H9 (cell line): ENCODE results near the gene ZCCHC3. TPM values are rescaled to one million over a fixed set of nuclear protein-coding genes. Genes with fewer than 3 reads are reported as not detected.

Experiments used
- DNase-seq: peaks from one replicate; pipeline ENCODE4 v3.0.0-alpha.2; 2017
- H2AFZ ChIP-seq: one replicate; pipeline ENCODE4 v1.6.1; 2013; ENCODE audit warnings: mild to moderate bottlenecking, low read length, control low read depth, moderate library complexity
- H2AK5ac ChIP-seq: 2 replicates; pipeline ENCODE4 v1.6.1; 2013; ENCODE audit warnings: low read length, control low read depth, mixed read lengths; ENCODE audit not compliant: insufficient read length
- H2BK120ac ChIP-seq: one replicate; pipeline ENCODE4 v1.6.1; 2013; ENCODE audit warnings: low read depth, mild to moderate bottlenecking, low read length, control low read depth, inconsistent platforms; ENCODE audit not compliant: poor library complexity, severe bottlenecking
- H2BK12ac ChIP-seq: 2 replicates; pipeline ENCODE4 v1.6.1; 2013; ENCODE audit warnings: low read length, control low read depth, mixed read lengths, low read depth; ENCODE audit not compliant: insufficient read length
- H2BK15ac ChIP-seq: 2 replicates; pipeline ENCODE4 v1.6.1; 2013; ENCODE audit warnings: low read depth, low read length, control low read depth
- H2BK20ac ChIP-seq: one replicate; pipeline ENCODE4 v1.6.1; 2013; ENCODE audit warnings: low read depth, mild to moderate bottlenecking, low read length, control low read depth, inconsistent platforms; ENCODE audit not compliant: poor library complexity, severe bottlenecking
- H2BK5ac ChIP-seq: 2 replicates; pipeline ENCODE4 v1.6.1; 2013; ENCODE audit warnings: low read length, control low read depth, mixed read lengths; ENCODE audit not compliant: insufficient read length
- H3K14ac ChIP-seq: 2 replicates; pipeline ENCODE4 v1.6.1; 2013; ENCODE audit warnings: low read length, control low read depth; ENCODE audit not compliant: insufficient read depth
- H3K18ac ChIP-seq: 2 replicates; pipeline ENCODE4 v1.6.1; 2013; ENCODE audit warnings: low read depth, mild to moderate bottlenecking, mixed read lengths, low read length, control low read depth; ENCODE audit not compliant: insufficient read length
- H3K23ac ChIP-seq: 2 replicates; pipeline ENCODE4 v1.6.1; 2013; ENCODE audit warnings: low read length, control low read depth, mixed read lengths, low read depth; ENCODE audit not compliant: insufficient read length
- H3K23me2 ChIP-seq: 2 replicates; pipeline ENCODE4 v1.6.1; 2013; ENCODE audit warnings: low read depth, mild to moderate bottlenecking, mixed read lengths, low read length, control low read depth; ENCODE audit not compliant: insufficient read length, poor library complexity, severe bottlenecking
- H3K27ac ChIP-seq: 2 replicates; pipeline ENCODE4 v1.5.1; 2013; ENCODE audit warnings: low read length, control low read depth, mixed read lengths, low read depth; ENCODE audit not compliant: insufficient read length
- H3K27me3 ChIP-seq: 2 replicates; pipeline ENCODE4 v1.6.1; 2013; ENCODE audit warnings: low read length, control low read depth, inconsistent platforms; ENCODE audit not compliant: insufficient read depth
- H3K4ac ChIP-seq: 2 replicates; pipeline ENCODE4 v1.6.1; 2013; ENCODE audit warnings: low read depth, mild to moderate bottlenecking, control low read depth, inconsistent platforms, low read length, moderate library complexity
- H3K4me1 ChIP-seq: 2 replicates; pipeline ENCODE4 v1.6.1; 2013; ENCODE audit warnings: low read length, control low read depth, inconsistent platforms; ENCODE audit not compliant: insufficient read depth
- H3K4me2 ChIP-seq: 2 replicates; pipeline ENCODE4 v1.6.1; 2013; ENCODE audit warnings: low read length, control low read depth, mixed read lengths; ENCODE audit not compliant: insufficient read length, insufficient read depth
- H3K56ac ChIP-seq: 2 replicates; pipeline ENCODE4 v1.6.1; 2013; ENCODE audit warnings: low read depth, mild to moderate bottlenecking, mixed read lengths, low read length, control low read depth; ENCODE audit not compliant: insufficient read length
- H3K79me1 ChIP-seq: 2 replicates; pipeline ENCODE4 v1.6.1; 2013; ENCODE audit warnings: low read depth, mild to moderate bottlenecking, moderate library complexity, low read length, control low read depth, inconsistent platforms; ENCODE audit not compliant: insufficient read depth, poor library complexity, severe bottlenecking
- H3K79me2 ChIP-seq: 2 replicates; pipeline ENCODE4 v1.6.1; 2013; ENCODE audit warnings: low read length, control low read depth, inconsistent platforms; ENCODE audit not compliant: insufficient read depth
- H3K9ac ChIP-seq: 2 replicates; pipeline ENCODE4 v1.6.1; 2013; ENCODE audit warnings: low read length, control low read depth, mixed read lengths; ENCODE audit not compliant: insufficient read length; ENCODE audit errors: extremely low read depth
- H3K9me3 ChIP-seq: one replicate; pipeline ENCODE4 v1.6.1; 2013; ENCODE audit warnings: low read depth, low read length, inconsistent platforms; ENCODE audit not compliant: control insufficient read depth
- H3T11ph ChIP-seq: one replicate; pipeline ENCODE4 v1.6.1; 2013; ENCODE audit warnings: mild to moderate bottlenecking, low read length, control low read depth, inconsistent platforms
- H4K20me1 ChIP-seq: one replicate; pipeline ENCODE4 v1.6.1; 2013; ENCODE audit not compliant: control insufficient read depth, insufficient read length, insufficient read depth
- H4K5ac ChIP-seq: 2 replicates; pipeline ENCODE4 v1.6.1; 2013; ENCODE audit warnings: low read depth, mild to moderate bottlenecking, mixed read lengths, low read length, control low read depth; ENCODE audit not compliant: insufficient read length
- H4K8ac ChIP-seq: replicated peaks from 2 replicates; pipeline ENCODE4 v1.6.1; 2013; ENCODE audit warnings: low read length, control low read depth, mixed read lengths, low read depth; ENCODE audit not compliant: insufficient read length
- H4K91ac ChIP-seq: 2 replicates; pipeline ENCODE4 v1.6.1; 2013; ENCODE audit warnings: low read depth, mild to moderate bottlenecking, moderate library complexity, mixed read lengths, low read length, control low read depth; ENCODE audit not compliant: insufficient read length
- H3K27ac Mint-ChIP-seq, 3 experiments: 2 replicates in 2 of 3; 3 replicates in 1 of 3; pipeline ENCODE4 v1.8.0; 2020 to 2021; ENCODE audit warnings: mixed read lengths in 3 of 3, mild to moderate bottlenecking in 1 of 3, moderate library complexity in 1 of 3
- H3K27me3 Mint-ChIP-seq: 2 replicates; pipeline ENCODE4 v1.8.0; 2021; ENCODE audit warnings: low read depth, mild to moderate bottlenecking, moderate library complexity, mixed read lengths
- H3K36me3 Mint-ChIP-seq, 3 experiments: 2 replicates in 2 of 3; 3 replicates in 1 of 3; pipeline ENCODE4 v1.8.0; 2020 to 2021; ENCODE audit warnings: low read depth in 3 of 3, mixed read lengths in 3 of 3; ENCODE audit not compliant: insufficient read depth in 1 of 3
- H3K4me1 Mint-ChIP-seq, 2 experiments: 2 replicates each; pipeline ENCODE4 v1.8.0; 2020; ENCODE audit warnings: mixed read lengths in 2 of 2
- H3K4me3 Mint-ChIP-seq, 2 experiments: 2 replicates in 1 of 2; 3 replicates in 1 of 2; pipeline ENCODE4 v1.8.0; 2020 to 2021; ENCODE audit warnings: mild to moderate bottlenecking in 2 of 2, mixed read lengths in 2 of 2, moderate library complexity in 1 of 2
- H3K9me3 Mint-ChIP-seq, 2 experiments: 2 replicates in 1 of 2; 3 replicates in 1 of 2; pipeline ENCODE4 v1.8.0; 2020; ENCODE audit warnings: mild to moderate bottlenecking in 2 of 2, mixed read lengths in 2 of 2, moderate library complexity in 1 of 2
- WGBS: extraction: QIAGEN DNeasy Blood & Tissue Kit; methylation state at CpG from one replicate; pipeline ENCODE4 v1.1.7; 2013; ENCODE audit warnings: missing lambda C conversion rate, low lambda C conversion rate, mixed read lengths; ENCODE audit not compliant: insufficient read length; ENCODE audit errors: extremely low coverage; 5-methylcytosine and 5-hydroxymethylcytosine counted together
- total RNA-seq: library from RNA; stranded (reverse); gene quantifications from 2 replicates; pipeline ENCODE4 v1.2.1, GENCODE V29; 2021
- TF ChIP-seq, protein P1 (sequence below): fragments of 200-600 bp; sonication (generic); conservative IDR thresholded peaks from 3 replicates; pipeline ENCODE4 v1.8.0; 2021; ENCODE audit warnings: antibody characterized with exemption, mild to moderate bottlenecking

Gene ZCCHC3
- total RNA-seq, 1 experiment from 2014 or later, result 41.3 TPM

GRCh38 chr20:326645-327185 is 29.3 kb downstream of the ZCCHC3 start:
- Histone ChIP-seq H2BK12ac (no peak overlapping the region), H4K5ac (no peak overlapping the region), H2AK5ac (no peak overlapping the region), H3K4me1 (peaks cover 9% of the 10 kb centered on the region; the same call in 1 of the 2 replicates), H3K9me3 (no peaks in the 10 kb centered on the region), H3K79me2 (peaks cover 9% of the 10 kb centered on the region; the same call in 1 of the 2 replicates), H3K18ac (peak overlapping the region; percentile 44), H3K27ac (no peak overlapping the region), H2BK5ac (no peak overlapping the region), H3K9ac (peak overlapping the region; percentile 20), H3T11ph (no peak overlapping the region), H3K27me3 (no peaks in the 10 kb centered on the region), H2BK20ac (no peak overlapping the region), H2AFZ (no peak overlapping the region), H4K20me1 (peaks cover 2% of the 10 kb centered on the region), H3K79me1 (no peaks in the 10 kb centered on the region), H3K23me2 (peaks cover 16% of the 10 kb centered on the region), H3K14ac (peak overlapping the region; percentile 41), H4K91ac (no peak overlapping the region), H2BK120ac (no peak overlapping the region), H3K4me2 (peak overlapping the region; percentile 48), H3K23ac (no peak overlapping the region), H3K4ac (no peak overlapping the region), H2BK15ac (no peak overlapping the region), H3K56ac (no peak overlapping the region), H4K8ac (no peak overlapping the region)
- Mint-ChIP-seq H3K9me3 (peaks cover 0 to 2% of the 10 kb centered on the region in 2 experiments; a peak in 1 of 5 replicates), H3K4me3 (peak overlapping the region; percentile 87 to 88), H3K36me3 (peaks cover 19 to 25% (median 22%) of the 10 kb centered on the region in 3 experiments; a peak in 6 of 7 replicates), H3K27ac (peak overlapping the region in 2 of 3 experiments; percentile 62 to 76; a peak in 3 of 7 replicates), H3K27me3 (no peaks in the 10 kb centered on the region; the same call in 1 of the 2 replicates), H3K4me1 (peaks cover 46 to 47% of the 10 kb centered on the region in 2 experiments)
- TF ChIP-seq, protein P1, sequence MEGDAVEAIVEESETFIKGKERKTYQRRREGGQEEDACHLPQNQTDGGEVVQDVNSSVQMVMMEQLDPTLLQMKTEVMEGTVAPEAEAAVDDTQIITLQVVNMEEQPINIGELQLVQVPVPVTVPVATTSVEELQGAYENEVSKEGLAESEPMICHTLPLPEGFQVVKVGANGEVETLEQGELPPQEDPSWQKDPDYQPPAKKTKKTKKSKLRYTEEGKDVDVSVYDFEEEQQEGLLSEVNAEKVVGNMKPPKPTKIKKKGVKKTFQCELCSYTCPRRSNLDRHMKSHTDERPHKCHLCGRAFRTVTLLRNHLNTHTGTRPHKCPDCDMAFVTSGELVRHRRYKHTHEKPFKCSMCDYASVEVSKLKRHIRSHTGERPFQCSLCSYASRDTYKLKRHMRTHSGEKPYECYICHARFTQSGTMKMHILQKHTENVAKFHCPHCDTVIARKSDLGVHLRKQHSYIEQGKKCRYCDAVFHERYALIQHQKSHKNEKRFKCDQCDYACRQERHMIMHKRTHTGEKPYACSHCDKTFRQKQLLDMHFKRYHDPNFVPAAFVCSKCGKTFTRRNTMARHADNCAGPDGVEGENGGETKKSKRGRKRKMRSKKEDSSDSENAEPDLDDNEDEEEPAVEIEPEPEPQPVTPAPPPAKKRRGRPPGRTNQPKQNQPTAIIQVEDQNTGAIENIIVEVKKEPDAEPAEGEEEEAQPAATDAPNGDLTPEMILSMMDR, result no peak
- no CpG with 5 or more reads among the region's 38 CpGs for WGBS
- no peak for DNase-seq
